ENCODE measurements around the gene TAB2. TPM values are rescaled to one million over a fixed set of nuclear protein-coding genes. Genes with fewer than 3 reads are reported as not detected.

TAB2 gene
- total and polyA plus RNA-seq, 2 donors (not counting 3 experiments of a cell fraction or from before 2014, with no cell fraction given): 26.0 to 37.4 TPM

- Histone ChIP-seq H4K20me1 (replicated peaks; ENCODE audit: control insufficient read depth, extremely low read depth, insufficient read depth, low read length) (peaks cover 4% of the 10 kb centered on the region), H3K9ac (replicated peaks; ENCODE audit: extremely low read depth, insufficient read depth, low read length) (no peak overlapping the region), H3K79me2 (ENCODE audit: control insufficient read depth, insufficient read depth, low read length) (peaks cover 35% of the 10 kb centered on the region), H3K36me3 (ENCODE audit: control insufficient read depth in 2 of 2, extremely low read depth in 1 of 2, insufficient read depth in 2 of 2, low read length in 2 of 2) (no peaks in the 10 kb centered on the region), H3K27me3 (ENCODE audit: control insufficient read depth in 2 of 2, insufficient read depth in 2 of 2, low read length in 2 of 2) (no peaks in the 10 kb centered on the region), H3K9me1 (replicated peaks; ENCODE audit: control insufficient read depth, extremely low read depth, insufficient read depth, low read length) (peaks cover 4% of the 10 kb centered on the region), H3K4me1 (ENCODE audit: control insufficient read depth, extremely low read depth, insufficient read depth, low read length) (peaks cover 3% of the 10 kb centered on the region), H3K27ac (ENCODE audit: insufficient read depth, low read depth, low read length) (no peak overlapping the region), H3K4me3 (replicated peaks in 1 of 3; ENCODE audit: insufficient read depth in 1 of 3, low read depth in 1 of 3, low read length in 3 of 3) (no peak overlapping the region), H3K4me2 (ENCODE audit: insufficient read depth, low read length) (no peak overlapping the region), H3K9me3 (replicated peaks; ENCODE audit: control insufficient read depth, insufficient read depth, low read length) (no peaks in the 10 kb centered on the region), H2AFZ (ENCODE audit: low read depth, low read length) (no peak overlapping the region)
- dilution Hi-C loops (cut with MboI; ENCODE audit: extremely low pct_ligation_motif_present, low sequenced_read_pairs) (no loop called here), intact Hi-C loops (cut with micrococcal nuclease) (no loop called here)
- ChIA-PET POLR2A (no interaction called here), CTCF (interaction anchor here (1.3 to 2.4 kb wide), 3 partner anchors 39 to 310 kb away, joined by 3 to 7 read pairs (median 4); no protein-coding TSS in a partner anchor)
- no peak for FAIRE-seq
- no peak for TF ChIP-seq MYC (IDR thresholded peaks at IDR 0.05; ENCODE audit: low read depth, low read length)
- TF ChIP-seq POLR2AphosphoS5 (IDR thresholded peaks at IDR 0.05; ENCODE audit: insufficient read depth, low read depth, low read length): no peak
- TF ChIP-seq EZH2 (IDR thresholded peaks at IDR 0.05; ENCODE audit: borderline replicate concordance, low read depth, low read length, severe bottlenecking): no peak
- no TSS peak for BruUV-seq (replicated peaks)
- no peak for DNase-seq (ENCODE audit: low read depth, low spot score)
Observed at GRCh38 chr6:149392535-149392934, 75.0 kb downstream of the TAB2 start.

DNA sequence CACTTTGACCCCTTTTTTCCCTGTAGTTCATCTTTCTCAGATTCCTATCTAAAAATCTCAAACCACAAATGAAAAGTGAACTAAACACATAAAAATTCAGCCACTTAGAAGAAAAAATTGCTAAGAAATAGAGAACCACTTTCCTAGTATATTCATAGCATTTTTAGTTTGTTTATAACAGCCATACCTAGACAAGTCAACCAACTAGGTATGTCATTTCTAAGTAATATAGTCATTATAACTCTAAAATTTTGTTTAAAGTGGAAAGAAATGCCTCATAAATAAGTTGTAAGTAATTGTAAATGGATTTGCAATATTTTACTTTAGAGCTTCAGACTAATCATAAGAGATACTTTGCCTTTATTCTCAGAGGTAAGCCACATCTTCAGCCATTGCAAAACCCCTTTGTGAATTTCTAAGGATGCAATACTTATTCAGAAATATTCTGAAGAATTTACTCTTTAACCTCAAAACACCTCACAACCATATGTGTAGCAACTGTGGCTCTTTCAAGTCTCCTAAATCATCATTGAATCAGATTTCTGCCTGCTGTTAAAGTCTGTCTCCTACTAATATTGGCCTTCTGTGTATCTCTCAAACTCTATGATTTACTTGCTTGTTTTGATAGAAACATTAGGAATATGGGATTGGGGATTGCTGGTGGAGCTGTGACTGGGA, 75.6 kb downstream of the TAB2 start:
- Histone ChIP-seq H3K4me2 (ENCODE audit: insufficient read depth, low read length) (no peak overlapping the region), H3K27me3 (ENCODE audit: control insufficient read depth in 2 of 2, insufficient read depth in 2 of 2, low read length in 2 of 2) (no peaks in the 10 kb centered on the region), H3K79me2 (ENCODE audit: control insufficient read depth, insufficient read depth, low read length) (peaks cover 30% of the 10 kb centered on the region), H2AFZ (ENCODE audit: low read depth, low read length) (no peak overlapping the region), H3K9me3 (replicated peaks; ENCODE audit: control insufficient read depth, insufficient read depth, low read length) (no peaks in the 10 kb centered on the region), H4K20me1 (replicated peaks; ENCODE audit: control insufficient read depth, extremely low read depth, insufficient read depth, low read length) (peaks cover 4% of the 10 kb centered on the region), H3K9ac (replicated peaks; ENCODE audit: extremely low read depth, insufficient read depth, low read length) (no peak overlapping the region), H3K36me3 (ENCODE audit: control insufficient read depth in 2 of 2, extremely low read depth in 1 of 2, insufficient read depth in 2 of 2, low read length in 2 of 2) (no peaks in the 10 kb centered on the region), H3K9me1 (replicated peaks; ENCODE audit: control insufficient read depth, extremely low read depth, insufficient read depth, low read length) (peaks cover 4% of the 10 kb centered on the region), H3K27ac (ENCODE audit: insufficient read depth, low read depth, low read length) (no peak overlapping the region), H3K4me1 (ENCODE audit: control insufficient read depth, extremely low read depth, insufficient read depth, low read length) (peaks cover 3% of the 10 kb centered on the region), H3K4me3 (replicated peaks in 1 of 3; ENCODE audit: insufficient read depth in 1 of 3, low read depth in 1 of 3, low read length in 3 of 3) (no peak overlapping the region)
- no TSS peak for BruUV-seq (replicated peaks)
- no peak for TF ChIP-seq MAX (IDR thresholded peaks at IDR 0.05; ENCODE audit: insufficient read depth, insufficient read length)
- no peak for TF ChIP-seq CTCF (IDR thresholded peaks at IDR 0.05; ENCODE audit: extremely low read depth in 1 of 2, insufficient read depth in 1 of 2, low read depth in 1 of 2, low read length in 2 of 2)
- TF ChIP-seq POLR2AphosphoS5 (IDR thresholded peaks at IDR 0.05; ENCODE audit: insufficient read depth, low read depth, low read length): no peak
- TF ChIP-seq JUN (IDR thresholded peaks at IDR 0.05; ENCODE audit: borderline replicate concordance, insufficient read depth, insufficient read length, low read depth): no peak
- TF ChIP-seq MYC (IDR thresholded peaks at IDR 0.05; ENCODE audit: low read depth, low read length): no peak
- TF ChIP-seq POLR2A (IDR thresholded peaks at IDR 0.05; ENCODE audit: low read depth, low read length): no peak
- no peak for TF ChIP-seq FOS (IDR thresholded peaks at IDR 0.05; ENCODE audit: borderline replicate concordance, insufficient read depth, low read length)
- TF ChIP-seq EZH2 (IDR thresholded peaks at IDR 0.05; ENCODE audit: borderline replicate concordance, low read depth, low read length, severe bottlenecking): no peak
- no peak for TF ChIP-seq GATA2 (IDR thresholded peaks at IDR 0.05; ENCODE audit: insufficient read depth, insufficient read length, low read depth, low read length)
- DNase-seq (ENCODE audit: low read depth, low spot score) (no peak), FAIRE-seq (no peak)
- CTCF ChIA-PET: interaction anchor here (1.3 to 2.4 kb wide), 3 partner anchors 39 to 311 kb away, joined by 3 to 7 read pairs (median 4); no protein-coding TSS in a partner anchor
- intact Hi-C loops (cut with micrococcal nuclease): no loop called here
- dilution Hi-C loops (cut with MboI; ENCODE audit: extremely low pct_ligation_motif_present, low sequenced_read_pairs): no loop called here
- POLR2A ChIA-PET: no interaction called here

Measured in endothelial cell of umbilical vein (primary cell).